ENCODE data around the gene TMIE.

Gene TMIE, protein sequence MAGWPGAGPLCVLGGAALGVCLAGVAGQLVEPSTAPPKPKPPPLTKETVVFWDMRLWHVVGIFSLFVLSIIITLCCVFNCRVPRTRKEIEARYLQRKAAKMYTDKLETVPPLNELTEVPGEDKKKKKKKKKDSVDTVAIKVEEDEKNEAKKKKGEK

DNA sequence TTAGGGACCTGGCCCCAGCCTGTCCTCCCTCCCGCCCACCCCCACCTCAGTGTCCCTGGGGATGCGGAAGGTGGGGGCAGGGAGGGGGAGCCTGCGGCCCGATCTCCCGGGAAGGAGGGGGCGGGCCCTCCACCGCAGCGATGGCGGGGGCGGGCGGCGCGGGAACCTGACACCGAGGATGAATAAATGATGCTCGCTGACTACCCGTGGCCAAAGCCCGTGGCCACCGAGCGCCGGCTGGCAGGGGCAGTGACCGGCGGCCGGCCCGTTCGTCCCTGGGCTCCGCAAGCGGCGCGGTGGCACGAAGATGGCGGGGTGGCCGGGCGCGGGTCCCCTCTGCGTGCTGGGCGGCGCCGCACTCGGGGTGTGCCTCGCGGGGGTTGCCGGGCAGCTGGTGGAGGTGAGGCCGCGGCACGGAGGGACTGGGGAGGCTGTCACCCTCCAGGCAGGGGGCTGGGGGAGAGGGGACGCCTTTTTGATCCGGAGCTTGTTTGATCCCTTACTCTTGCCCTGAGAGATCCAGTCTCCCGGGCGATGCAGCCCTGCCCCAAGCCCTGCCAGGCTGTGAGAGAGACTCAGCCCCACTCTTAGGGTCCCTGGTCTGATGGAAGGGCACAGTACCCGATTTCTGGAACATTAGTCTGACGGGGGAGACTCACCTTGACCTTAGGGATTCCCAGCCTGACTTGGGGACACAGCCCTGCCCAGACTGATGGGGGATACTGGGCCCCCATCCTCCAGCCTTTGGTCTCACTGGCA is at the start of gene TMIE:
TSS of gene TMIE (plus strand) at position 212 of the 759 bp plus-strand sequence. CDS start at position 308, 96 bp downstream.
- DNase-seq (ENCODE audit: low read depth, low spot score): no peak

DNA sequence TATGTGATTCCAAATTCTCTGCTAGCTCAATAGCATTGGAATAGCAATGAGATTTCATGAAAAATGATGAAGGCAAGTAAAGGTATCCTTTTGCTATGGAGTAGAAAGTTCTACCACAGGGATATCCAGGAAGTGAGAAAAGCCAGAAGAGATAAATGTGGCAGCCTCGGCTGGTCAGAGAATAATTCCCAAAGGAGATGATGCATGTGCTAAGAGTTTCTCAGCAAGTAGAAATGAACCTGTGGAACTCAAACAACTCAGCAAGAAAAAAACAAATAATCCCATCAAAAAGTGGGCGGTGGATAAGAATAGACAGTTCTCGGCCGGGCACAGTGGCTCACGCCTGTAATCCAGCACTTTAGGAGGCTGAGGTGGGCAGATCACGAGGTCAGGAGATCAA is 45.9 kb upstream of the TMIE start:
- DNase-seq (ENCODE audit: low read depth, low spot score): no peak

DNA sequence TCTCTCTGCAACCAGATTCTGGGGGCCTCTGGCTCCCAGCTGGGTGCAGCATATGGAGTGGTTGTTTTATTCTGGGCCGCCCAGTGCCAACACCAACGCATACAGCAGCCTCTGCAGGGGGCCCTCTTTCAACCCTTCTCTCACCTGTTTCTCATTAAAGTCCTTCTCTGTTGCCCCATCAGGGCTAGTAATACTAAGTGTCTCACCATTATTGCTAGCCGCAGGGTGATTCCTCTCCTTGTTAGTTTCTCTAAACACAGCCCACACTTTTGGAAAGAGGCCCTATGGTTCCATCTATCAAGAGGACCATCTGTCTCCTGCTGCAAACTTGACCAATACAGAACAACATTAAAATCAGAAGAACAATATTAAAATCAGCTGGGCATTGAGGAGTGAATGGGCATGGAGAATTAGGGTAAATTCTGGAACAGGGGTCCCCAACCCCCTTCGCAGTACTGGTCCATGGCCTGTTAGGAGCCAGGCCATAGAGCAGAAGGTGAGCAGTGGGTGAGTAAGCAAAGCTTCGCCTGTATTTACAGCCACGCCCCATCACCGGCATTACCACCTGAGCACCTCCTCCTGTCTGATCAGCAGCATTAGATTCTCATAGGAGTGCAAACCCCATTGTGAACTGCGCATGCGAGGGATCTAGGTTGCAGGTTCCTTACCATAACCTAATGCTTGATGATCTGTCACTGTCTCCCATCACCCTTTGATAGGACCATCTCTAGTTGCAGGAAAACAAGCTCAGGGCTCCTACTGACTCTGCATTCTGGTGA is 44.2 kb upstream of the TMIE start:
- no peak for DNase-seq (ENCODE audit: low read depth, low spot score)

DNA sequence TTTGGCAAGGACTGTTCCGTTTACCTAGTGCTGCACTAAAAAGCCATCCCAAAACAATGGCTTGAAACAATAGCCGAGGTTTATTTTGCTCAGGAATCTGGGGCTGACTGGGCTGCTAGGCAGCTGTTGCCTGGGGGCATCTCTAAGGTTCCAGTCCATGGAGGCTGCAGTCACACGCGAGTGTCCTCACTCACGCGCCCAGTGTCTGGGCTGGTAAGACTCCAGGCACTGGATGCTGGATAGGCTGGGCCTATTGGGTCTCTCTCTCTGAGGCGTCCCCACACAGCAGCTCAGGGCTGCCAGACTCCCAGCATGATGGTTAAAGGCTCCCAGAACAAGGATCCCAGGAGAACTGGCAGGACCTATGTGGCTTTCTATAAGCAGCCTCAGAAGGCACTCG is 41.9 kb upstream of the TMIE start:
- no peak for DNase-seq (ENCODE audit: low read depth, low spot score)

DNA sequence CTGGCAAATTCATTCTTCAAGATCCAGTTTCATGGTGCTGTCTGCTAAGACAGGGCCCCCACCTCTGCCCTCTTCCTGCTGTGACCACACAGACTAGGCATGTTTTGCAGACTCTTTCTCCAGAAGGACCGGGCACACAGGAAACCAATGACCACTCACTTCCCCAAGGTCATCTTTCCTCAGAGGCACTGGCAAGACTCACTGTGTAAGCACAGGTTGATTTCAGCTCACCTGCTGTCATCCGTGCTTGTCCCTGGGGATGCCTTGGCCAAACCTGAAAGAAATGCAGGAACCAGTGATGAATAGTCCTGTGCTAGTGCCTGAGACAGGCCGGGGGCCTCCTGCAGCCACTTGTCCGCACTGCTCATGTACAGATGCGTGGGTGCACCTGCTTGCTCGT is 41.2 kb upstream of the TMIE start:
- DNase-seq (ENCODE audit: low read depth, low spot score): no peak

DNA sequence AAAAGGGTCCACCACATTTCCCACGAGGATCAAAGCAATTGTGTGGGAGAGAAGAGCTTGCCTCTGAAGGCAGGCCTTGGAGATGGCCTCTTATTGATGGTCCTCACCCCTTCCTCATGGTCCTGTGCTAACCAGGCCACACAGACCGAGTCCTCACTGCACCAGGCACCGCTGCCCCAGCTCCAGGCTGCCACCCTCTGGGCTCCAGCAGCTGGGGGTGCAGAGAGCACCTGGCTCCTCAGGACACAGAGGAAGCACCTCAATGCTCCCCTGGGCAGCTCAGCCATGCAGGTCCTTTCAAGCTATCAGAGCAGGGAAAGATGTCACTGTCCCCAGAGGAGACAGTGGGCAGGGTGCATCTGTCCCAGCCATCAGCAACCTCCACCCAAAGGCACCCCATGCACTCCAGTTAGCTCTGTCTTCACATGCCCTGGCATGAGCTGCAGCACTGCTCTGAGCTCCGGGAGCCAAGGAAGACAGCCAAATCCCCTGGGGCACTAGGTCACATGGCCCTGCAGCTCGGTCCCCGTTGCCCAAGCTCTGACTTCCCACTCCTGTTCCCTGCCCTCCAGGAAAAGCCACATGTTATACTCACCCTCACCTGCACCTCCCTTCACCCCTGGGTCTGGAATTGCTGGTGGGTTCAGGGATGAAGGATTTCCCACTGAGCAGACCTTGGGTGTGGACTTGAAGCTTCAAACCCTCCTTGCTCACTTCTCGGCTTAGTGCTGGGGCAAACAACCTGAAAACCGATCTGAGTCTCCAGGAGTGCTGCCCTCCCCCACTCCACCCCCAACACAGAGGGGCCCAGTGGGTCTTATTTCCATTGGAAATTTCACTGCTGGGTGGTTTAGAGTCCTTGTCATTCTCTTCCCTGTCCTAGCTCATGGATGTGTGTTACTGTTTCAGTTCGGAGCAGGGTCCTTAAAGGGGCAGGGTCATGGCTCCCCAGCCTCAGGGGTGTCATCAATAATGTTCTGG is 40.4 kb upstream of the TMIE start:
- DNase-seq (ENCODE audit: low read depth, low spot score): no peak

DNA sequence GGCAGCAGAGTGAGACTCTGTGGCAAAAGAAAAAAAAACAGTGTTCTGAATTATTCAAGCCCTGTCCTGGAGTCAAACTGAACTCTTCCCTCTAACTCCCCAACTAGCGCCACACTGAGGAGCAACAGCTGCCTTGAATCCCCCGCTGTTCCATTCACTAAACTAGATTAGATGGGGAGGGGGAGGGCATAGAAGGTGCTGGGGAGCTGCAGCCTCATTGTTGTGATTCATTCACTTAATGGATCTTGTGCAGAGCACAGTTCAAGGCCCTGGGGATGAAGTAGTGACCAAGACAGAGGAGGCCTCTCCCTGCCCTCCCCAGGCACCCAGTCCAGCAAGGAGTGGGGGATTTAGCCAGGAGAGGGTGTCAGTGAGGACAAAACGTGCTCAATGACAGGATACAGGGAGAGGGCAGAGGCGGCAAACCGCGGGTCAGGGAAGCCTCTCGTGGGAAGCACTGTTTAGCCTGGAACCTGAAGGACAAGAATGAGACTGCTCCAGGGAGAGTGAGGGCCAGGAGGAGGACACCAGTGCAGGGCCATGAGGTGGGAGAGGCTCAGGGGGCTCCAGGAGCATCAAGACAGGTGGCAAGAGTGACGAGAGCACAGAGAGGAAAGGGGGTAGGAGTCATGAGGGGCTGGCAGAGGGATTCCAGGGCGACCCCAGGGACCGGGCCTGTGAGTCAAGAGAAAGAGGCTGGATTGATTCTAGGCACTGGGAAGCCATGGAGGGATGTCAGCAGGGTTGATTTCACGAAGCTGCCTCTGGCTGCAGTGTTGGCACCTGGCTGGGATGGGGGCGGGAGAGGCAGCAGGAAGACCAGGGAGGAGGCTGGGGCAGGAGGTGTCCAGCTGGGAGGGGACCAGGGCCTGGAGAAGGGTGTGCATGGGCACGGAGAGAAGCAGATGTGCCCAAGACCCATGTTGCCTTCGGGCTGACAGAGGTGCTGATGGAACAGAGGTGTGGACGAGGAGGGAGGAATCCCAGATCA is 39.1 kb upstream of the TMIE start:
- DNase-seq (ENCODE audit: low read depth, low spot score): no peak

DNA sequence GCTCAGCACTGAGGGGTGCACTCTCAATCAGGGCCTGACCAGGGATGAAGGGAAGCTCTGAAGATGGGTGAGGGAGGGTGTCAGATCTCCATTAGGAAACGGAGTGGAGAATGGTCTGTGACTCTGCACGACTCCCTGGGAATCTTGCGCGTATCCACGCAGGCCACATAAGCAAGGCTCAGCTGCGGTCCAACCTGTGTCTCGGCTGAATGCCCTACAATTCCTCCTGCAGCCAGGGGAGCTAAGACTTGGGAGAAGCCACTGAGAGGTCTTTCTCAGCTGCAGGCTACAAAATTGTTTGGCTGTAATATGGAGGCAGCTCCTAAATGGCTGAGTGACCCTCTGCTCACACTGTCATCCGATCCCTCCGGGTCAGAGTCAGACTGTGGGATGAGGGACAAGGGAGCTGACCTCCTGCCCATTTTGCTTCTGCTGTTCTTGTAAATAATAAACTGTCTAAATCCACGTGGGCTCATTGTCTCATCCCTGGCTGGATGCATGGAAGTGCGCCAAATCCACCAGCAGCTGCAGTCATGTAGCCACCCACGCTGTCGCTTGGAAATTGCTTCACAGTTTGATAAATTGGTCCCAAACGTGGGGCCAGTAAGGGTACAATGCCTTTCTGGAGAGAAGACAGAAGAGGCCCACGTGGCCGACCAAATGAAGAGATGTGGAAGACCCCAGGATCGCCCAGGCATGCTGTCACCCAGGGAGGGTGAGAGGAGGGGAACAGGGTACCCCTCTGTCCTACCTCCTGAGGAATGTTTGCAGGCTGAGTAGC is 38.2 kb upstream of the TMIE start:
- DNase-seq (ENCODE audit: low read depth, low spot score): no peak

DNA sequence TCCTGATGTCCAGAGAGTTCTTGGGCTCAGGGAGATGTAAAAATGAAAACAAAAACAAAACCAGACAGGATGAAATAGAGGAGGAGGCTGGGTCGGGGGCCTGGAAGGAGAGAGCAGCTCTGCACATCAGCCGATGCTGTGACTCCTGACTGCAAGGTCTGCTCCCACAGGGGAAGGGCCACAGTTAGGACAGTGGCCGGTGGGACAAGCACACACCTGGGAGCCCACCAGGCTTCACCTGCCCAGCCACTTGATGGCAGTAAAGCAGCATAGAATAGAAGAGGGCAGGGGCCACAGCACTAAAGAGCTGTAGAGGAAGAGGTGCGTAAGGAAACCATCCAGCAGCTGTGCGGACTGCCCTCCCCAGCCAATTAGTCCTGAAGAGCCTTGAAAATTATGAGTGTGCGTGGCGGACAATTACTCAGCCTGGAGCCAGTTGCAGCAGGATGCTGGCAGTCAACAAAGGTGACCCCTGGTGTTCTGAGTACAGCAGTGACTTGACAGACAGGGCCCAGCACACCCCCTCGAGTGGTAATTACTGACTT is 37.5 kb upstream of the TMIE start:
- DNase-seq (ENCODE audit: low read depth, low spot score): no peak

DNA sequence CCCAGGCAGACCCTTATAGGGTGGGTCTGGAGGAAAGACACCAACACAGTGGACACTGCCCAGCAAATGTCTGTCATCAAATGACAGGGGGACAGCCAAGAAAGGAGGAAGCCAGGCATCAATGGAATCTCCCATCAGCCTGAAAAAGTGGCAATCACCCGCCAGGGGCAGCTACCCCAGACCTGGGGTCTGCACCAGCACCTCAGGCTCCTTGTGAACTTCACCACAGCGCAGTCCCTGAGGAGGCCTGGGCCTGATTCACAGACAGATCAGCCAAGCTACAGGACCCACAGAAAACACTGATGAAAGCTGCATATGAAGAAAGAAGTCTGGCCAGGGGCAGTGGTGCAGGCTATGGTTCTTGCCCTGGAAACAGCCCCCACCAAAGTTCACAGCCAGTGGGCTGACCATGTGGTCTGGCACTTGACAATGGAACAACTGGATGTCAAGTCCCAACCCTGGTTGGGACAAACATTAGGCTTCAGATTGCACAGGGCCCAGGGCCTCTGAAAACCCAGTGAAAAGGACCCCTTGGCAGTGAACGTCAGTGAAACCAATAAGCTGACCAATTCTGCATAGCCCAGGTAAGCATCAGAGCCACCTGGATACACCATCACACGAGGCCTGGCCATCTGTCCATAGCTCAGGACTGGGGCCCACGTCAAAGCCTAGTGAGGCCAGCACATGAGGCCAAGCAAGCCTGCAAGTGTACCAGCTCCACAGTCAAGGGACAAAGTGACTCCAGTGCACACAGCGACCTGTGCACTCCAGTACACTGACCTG is 36.8 kb upstream of the TMIE start:
- no peak for DNase-seq (ENCODE audit: low read depth, low spot score)

DNA sequence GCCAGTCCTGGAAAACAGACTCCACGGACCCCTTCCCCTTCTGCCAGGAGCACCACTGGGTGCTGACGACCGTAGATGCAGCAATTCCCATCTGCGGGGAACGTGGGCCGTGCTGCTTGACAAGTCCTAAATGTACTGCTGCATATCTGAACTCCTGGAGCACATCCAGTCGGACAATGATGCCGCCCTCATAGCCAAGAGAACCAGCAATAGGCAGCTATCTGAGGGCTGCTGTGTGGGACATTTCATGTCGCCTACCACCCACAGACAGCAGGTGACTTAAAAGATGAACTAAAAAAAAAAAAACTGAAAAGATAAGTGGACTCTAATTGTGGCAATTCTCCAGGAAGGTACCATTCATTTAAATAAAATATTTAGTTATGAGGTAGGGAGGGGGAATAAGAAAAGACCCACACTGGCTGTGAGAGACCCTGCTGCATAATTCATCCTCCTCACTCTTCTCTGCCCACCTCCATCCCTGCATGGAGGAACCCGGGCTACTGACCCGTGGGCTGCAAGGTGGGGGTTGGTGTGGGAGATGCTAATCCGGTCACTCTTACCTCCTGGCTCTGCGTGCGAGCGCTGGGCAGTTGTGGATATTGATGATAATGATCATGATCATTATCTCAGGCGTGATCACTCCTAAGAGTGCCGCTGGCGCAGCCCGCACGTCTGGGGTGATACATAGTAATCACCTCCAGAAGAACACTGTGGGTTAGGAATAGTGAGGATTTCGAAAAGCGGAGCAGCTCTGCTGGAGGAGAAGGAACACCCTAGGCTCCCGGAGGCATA is 36.0 kb upstream of the TMIE start:
- DNase-seq (ENCODE audit: low read depth, low spot score): no peak

DNA sequence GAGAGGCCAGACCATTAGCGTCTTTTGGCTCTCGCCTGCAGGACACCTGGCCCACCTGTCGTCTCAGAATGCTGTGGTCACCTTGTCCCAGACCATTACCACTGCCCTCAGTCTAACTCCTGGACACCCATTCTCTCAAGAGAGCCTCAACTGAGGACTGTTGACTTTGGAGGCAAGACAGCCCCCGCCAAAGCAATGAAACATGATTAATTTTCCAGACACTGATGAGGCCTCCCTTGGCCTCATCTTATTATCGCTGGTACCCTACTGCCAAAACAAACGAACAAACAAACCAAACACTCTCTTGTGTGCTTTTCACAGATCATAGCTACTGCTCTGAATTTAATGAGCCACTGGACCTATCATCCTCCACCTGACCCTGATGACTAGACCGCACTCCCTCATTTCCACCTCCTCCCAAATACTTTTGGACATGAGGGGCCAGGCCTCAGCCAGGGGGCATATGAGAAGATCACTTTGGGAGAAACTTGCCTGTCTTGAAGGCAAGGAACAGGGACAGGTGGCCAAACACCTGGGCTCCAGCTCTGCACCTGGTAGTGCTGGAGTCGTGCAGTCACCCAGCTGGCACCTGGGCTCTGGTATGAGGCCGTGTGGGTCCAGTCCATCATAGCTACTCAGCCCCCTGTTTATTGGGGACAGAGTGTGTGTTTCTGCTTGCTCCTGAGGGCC is 35.3 kb upstream of the TMIE start:
- no peak for DNase-seq (ENCODE audit: low read depth, low spot score)

DNA sequence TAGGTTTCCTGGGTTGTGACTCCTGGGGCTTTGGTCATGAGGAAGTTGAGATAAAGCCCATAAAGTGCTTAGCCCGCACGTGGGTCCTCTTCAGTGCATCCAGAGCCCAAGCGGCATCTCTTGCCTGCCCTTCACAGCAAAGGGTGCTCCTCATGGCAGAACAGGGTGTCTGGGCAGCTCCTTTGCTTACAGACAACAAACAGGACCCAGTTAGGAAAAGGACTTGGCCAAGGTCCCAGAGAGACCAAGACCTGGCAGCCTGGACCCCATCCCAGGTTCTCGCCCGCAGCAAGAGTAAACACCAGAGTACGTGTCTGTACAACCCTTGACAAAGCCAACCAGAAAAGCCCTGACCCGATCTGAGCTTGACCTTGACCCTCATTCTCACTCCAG is 34.7 kb upstream of the TMIE start:
- no peak for DNase-seq (ENCODE audit: low read depth, low spot score)

DNA sequence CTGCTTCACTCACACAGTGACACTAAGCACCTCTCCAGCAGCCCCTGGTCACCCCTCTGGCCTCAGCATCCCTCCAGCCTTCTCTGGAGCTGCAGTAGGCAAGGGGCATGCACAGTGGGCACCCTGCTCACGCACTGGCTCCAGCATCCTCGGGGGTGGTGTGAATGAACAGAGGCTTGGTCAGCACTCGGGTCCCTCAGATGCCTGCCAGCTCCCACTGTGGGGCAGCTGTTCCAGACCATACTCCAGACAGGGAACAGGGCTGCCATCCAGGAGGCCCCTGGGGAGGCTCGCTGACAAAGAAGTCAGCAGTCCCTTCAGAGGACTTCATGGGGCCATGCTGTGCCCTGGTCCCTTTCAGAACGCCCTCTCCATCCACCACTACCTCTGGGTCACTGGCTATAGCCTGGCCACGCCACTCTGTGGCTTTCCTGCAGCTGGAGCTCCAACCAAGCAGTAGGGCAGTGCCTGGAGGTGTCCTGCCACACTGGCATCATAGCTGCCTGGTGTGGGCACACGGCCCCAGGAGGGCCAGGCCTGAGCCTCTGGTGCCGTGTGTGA is 34.1 kb upstream of the TMIE start:
- no peak for DNase-seq (ENCODE audit: low read depth, low spot score)

DNA sequence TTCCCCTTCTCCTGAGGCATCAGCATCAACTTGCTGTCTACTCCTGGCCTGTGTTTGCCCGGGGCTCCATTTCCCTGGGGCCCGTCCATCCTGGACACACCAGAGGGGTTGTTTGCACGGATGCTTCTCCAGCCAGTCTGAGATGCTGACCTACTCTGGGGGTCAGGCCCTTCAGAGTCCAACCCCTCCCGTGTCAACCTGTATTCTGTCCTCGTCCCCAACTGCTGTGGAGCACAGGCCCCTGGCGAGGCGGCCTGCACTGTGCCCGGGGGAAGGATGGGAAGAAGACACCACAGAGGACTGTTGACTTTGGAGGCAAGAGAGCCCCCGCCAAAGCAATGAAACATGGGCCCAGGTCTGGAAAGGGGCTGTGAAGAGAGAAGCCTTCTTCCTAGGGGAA is 33.5 kb upstream of the TMIE start:
- DNase-seq (ENCODE audit: low read depth, low spot score): no peak

DNA sequence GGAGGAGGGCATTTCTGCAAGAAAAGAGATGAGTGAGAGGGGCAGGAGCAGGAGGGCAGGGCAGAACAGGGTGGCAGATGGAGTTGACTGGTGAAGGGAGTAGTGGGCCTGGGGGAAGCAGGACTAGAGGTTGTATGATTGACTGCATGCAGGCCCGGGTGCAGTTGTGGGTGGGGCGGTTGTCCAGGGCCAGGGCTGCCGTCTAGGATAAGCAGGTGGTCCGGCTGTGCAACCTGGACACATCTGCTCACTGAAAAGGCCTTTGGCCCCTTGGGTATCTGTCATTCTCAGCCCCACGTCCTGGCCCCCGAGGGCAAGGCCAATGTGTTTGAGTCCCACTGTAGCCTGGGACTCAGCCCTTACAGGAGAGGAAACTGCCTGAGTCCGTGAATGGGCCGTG is 33.1 kb upstream of the TMIE start:
- no peak for DNase-seq (ENCODE audit: low read depth, low spot score)

DNA sequence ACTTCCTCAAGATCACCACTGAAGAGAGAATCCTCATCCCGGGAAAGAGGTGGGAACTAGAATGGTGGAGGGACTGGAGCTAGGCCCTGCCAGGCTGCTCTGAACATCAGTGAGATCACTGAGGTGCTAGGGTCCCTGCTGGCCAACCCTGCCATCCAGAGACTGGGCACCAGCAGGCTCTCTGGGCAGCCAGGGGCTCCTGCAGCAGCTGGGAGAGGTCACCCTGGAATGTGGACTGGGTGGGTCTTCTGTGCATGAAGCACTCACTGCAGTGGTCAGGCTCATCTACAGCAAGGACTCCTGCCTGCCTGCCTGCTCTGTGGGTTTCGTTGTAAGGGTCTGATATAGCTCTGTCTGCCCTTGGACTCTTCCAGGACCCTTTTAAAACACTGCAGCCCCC is 32.6 kb upstream of the TMIE start:
- no peak for DNase-seq (ENCODE audit: low read depth, low spot score)

Data from activated CD4-positive, CD25-positive, alpha-beta regulatory T cell treated with anti-CD3 and anti-CD28 coated beads, Interleukin-2, amount 50 U/mL, for 16 hours (primary cell).